Breast epithelium (tissue), 3 donors: ENCODE results near the gene CNGB1.

Experiments used
- POLR2A ChIP-seq: fragments of 450-650 bp; IDR thresholded peaks from one replicate; pipeline ENCODE4 v1.6.1; 2016; ENCODE audit warnings: antibody characterized with exemption, mild to moderate bottlenecking, moderate library complexity
- POLR2AphosphoS5 ChIP-seq, 3 donors: sonication (generic); formaldehyde crosslinking; IDR thresholded peaks; one replicate each; pipeline ENCODE4 v1.6.1; 2017; ENCODE audit warnings: antibody characterized with exemption in 3 of 3
- TF ChIP-seq, protein P1 (sequence below), 3 donors: fragments of 450-650 bp; IDR thresholded peaks; one replicate each; pipeline ENCODE4 v1.5.1; 2016 to 2017; ENCODE audit warnings: antibody characterized with exemption in 3 of 3, mild to moderate bottlenecking in 3 of 3, moderate library complexity in 3 of 3

DNA sequence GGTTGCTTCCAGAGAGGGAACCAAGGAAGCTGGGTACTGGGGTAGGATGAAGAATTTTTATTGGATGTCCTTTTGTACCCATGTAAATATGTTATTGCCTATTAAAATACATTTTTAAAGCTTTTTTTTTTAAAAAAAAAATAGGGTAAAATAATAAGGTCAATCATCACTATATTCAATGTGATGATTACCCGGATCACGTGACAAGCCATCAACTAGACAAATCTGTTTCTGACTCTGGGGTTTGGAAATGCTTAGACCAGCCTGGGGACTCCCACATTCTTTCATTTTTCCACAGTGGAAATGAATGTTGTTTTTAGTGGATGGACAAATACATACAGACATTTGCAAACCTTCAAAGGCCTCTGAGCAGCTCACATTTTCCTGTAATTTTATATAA, 88.7 kb downstream of the CNGB1 start:
- TF ChIP-seq POLR2A (no peak), POLR2AphosphoS5 (IDR thresholded peaks at IDR 0.05) (no peak)
- TF ChIP-seq, protein P1, sequence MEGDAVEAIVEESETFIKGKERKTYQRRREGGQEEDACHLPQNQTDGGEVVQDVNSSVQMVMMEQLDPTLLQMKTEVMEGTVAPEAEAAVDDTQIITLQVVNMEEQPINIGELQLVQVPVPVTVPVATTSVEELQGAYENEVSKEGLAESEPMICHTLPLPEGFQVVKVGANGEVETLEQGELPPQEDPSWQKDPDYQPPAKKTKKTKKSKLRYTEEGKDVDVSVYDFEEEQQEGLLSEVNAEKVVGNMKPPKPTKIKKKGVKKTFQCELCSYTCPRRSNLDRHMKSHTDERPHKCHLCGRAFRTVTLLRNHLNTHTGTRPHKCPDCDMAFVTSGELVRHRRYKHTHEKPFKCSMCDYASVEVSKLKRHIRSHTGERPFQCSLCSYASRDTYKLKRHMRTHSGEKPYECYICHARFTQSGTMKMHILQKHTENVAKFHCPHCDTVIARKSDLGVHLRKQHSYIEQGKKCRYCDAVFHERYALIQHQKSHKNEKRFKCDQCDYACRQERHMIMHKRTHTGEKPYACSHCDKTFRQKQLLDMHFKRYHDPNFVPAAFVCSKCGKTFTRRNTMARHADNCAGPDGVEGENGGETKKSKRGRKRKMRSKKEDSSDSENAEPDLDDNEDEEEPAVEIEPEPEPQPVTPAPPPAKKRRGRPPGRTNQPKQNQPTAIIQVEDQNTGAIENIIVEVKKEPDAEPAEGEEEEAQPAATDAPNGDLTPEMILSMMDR (IDR thresholded peaks at IDR 0.05): no peak
